ENCODE measurements around the gene PYCR2.
"Not testable (repeated sequence)": the region's sequence is repeated elsewhere in the genome, so short reads cannot be mapped to it uniquely, and the experiment has no call there.

PYCR2 gene

GRCh38 chr1:225942574-225942973, 18.5 kb upstream of the PYCR2 start:
- no peak for DNase-seq (ENCODE audit: low read depth)

DNA sequence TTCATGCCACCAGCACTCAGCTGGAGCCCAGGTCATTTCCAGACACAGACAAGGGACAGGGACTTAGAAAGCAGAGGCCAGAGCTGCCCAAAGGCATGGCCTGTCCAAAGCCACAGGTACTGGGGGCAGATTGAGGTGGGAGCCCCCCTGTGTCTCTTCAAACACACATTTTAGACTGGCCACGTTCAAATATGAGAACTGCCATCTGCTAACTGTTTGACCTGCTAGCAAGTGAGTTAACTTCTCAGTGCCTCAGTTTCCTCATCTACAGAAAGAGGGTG, 17.8 kb upstream of the PYCR2 start:
- no peak for DNase-seq (ENCODE audit: low read depth)

- no peak for DNase-seq (ENCODE audit: low read depth)
Measured at GRCh38 chr1:225941187-225941941, 17.3 kb upstream of the PYCR2 start, which contains the start of gene LEFTY2. TSS of gene LEFTY2 (minus strand) at chr1:225941220. CDS start at chr1:225941140, 80 bp downstream.

DNA sequence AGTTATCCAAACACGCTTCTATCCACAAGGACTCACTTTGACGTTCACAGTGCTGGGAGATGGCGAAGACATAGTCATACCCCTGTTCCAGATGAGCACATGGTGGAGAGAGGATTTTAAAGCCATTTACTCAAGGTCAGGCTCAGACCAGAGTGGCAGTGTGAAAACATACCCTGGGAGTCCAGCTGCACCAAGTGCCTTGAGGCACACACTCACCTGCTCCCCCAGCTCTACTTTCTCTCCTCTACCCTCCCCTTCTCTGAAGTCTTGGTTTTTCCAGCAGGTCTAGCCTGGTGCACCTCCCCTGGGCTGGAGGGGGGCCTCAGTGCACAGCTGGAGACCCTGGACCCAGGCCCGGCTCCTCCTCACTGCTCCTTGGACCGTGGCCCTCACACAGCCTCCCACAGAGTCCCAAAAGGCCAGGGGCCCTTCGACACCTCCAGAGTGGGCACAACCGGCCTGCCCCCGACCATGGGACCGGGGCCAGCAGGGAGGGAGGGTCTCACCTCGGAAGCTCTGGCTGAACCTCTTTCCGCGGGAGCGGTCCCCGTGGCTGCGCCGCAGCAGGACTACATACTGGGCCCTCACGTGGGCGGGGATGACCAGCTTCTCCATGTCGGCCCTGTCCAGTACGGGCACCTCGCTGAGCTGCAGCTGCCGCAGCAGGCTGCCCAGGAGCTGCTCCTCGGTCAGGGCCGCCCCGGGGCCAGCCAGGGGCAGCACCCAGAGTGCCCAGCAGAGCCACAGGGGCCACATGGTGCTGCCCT, 16.5 kb upstream of the PYCR2 start:
- DNase-seq (ENCODE audit: low read depth): no peak

DNA sequence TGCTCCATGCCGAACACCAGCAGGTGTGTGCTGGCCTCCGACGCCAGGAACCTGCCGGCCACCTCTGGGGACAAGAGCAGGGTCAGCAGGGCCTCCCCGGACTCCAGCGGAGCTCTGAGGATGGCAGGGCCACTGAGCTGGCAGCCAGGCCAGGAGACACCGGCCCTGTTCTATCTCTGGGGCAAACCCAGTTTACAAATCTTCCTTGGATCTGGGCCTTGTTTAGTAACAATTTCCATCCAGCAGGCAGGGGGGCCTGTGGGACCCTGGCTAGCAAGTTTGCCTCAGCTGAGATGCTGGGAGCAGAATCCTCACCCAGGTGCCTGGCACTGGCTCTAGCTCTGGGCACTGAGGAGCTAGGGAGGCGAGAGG, 15.9 kb upstream of the PYCR2 start:
- not testable (repeated sequence) for DNase-seq (ENCODE audit: low read depth)

DNA sequence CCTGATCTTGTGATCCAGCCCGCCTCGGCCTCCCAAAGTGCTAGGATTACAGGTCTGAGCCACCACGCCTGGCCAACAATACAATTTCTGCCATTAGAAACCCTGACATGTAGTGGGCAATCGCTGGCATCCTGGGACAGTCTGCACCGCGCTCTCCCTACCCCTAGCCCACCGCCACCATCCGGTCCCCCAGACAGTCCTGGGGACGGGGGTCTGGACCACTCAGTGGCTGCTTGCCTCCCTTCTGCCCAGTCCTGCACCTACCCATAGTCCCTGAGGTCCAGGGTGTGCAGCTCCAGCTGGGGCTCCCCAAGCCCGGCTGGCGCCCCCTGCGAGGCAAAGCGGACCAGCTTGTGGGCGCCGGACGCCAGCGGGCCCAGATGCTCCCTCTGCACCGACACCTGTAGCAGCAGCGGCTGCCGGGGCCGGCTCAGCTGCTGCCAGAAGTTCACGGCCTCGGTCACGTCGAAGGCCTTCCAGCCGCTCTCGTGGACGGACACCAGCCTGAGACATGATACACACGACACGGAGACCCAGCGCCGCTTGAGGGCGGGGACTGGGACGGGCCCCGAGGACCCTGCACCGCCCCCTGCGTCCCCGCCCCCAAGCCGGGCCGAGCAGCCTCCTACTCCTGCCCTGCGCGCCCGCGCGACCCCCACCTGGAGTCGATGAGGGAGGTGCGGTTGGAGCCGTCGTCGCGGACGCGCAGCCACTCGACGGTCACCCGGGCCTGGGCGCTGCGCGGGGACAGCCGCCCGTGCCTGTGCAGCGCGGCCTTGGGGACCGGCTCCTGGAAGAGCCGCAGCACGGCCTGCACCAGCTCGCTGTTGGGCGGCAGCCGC, 15.3 kb upstream of the PYCR2 start:
- DNase-seq (ENCODE audit: low read depth): not testable (repeated sequence)

GRCh38 chr1:225937048-225937968, 13.3 kb upstream of the PYCR2 start:
- DNase-seq (ENCODE audit: low read depth): no peak

GRCh38 chr1:225936523-225936922, 12.5 kb upstream of the PYCR2 start:
- DNase-seq (ENCODE audit: low read depth): no peak

GRCh38 chr1:225936086-225936485, 12.0 kb upstream of the PYCR2 start:
- not testable (repeated sequence) for DNase-seq (ENCODE audit: low read depth)

DNA sequence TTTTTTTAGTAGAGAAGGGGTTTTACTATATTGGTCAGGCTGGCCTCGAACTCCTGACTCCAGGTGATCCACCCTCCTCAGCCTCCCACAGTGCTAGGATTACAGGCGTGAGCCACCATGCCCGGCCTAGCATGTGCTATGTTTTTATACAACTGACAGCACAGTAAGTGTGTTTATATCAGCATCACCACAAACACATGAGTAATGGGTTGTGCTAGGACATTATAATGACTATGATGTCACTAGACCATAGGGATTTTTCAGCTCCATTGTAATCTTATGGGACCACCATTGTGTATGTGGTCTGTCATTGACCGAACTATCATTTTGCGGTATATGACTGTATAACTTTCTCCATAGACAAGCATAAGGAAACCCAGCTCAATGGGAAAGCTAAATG, 10.7 kb upstream of the PYCR2 start:
- no peak for DNase-seq (ENCODE audit: low read depth)

- DNase-seq (ENCODE audit: low read depth): no peak
Measured at GRCh38 chr1:225933072-225933471, 9.0 kb upstream of the PYCR2 start.

DNA sequence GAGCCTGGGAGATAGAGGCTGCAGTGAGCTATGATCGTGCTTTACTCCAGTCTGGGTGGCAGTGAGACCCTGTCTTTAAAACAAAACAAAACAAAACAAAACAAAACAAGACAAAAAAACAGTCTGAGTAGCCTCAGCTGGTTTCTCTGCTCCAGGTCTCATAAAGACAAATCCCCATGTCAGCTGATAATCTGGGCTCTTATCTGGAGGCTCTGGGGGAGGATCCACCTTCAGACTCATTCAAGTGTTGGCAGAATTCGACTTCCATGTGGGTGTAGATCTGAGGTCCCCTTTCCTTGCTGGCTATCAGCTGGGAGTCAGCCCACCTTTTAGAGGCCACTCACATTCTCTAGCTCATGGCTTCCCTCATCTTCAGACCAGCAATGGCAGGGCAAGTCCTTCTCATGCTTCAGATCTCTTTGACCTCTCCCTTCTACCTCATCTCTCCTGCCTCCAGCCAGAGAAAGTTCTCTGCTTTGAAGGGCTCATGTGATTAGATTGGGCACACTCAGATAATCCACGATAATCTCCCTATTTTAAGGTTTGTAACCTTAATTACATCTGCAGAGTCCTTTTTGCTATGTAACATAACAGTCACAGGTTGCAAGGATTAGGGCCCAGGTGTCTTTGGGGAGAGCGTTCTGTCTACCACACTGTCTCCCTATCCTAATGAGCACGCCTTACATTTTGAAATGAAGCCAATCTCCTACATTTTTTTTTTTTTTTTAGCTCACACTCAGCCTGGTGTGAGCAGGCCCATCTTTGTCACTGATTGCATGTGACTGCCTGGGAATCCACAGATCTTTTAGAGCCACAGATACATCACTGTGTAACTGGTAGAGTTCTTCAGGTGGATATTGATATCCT, 7.5 kb upstream of the PYCR2 start:
- DNase-seq (ENCODE audit: low read depth): no peak

DNA sequence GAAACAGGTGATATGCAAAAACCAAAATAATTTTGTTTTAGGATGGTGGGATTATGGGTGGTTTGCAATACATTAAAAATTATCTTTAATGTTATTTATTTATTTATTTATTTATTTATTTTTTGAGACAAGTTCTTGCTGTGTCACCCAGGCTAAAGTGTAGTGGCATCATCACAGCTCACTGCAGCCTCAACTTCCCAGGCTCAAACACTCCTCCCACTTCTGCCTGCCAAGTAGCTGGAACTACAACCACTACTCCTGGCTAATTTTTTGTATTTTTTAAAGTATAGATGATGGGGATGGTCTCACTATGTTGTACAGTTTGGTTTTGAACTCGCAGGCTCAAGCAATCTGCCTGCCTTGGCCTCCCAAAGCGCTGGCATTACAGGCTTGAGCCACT, 6.5 kb upstream of the PYCR2 start:
- no peak for DNase-seq (ENCODE audit: low read depth)

DNA sequence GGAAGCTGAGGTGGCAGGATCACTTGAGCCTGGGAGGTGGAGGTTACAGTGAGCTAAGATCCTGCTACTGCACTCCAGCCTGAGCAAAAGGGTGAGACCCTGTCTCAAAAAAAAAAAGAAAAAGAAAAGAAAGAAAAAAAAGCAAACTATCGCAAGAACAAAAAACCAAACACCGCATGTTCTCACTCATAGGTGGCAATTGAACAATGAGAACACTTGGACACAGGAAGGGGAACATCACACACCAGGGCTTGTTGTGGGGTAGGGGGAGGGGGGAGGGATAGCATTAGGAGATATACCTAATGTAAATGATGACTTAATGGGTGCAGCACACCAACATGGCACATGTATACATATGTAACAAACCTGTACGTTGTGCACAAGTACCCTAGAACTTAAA, 5.4 kb upstream of the PYCR2 start:
- not testable (repeated sequence) for DNase-seq (ENCODE audit: low read depth)

DNA sequence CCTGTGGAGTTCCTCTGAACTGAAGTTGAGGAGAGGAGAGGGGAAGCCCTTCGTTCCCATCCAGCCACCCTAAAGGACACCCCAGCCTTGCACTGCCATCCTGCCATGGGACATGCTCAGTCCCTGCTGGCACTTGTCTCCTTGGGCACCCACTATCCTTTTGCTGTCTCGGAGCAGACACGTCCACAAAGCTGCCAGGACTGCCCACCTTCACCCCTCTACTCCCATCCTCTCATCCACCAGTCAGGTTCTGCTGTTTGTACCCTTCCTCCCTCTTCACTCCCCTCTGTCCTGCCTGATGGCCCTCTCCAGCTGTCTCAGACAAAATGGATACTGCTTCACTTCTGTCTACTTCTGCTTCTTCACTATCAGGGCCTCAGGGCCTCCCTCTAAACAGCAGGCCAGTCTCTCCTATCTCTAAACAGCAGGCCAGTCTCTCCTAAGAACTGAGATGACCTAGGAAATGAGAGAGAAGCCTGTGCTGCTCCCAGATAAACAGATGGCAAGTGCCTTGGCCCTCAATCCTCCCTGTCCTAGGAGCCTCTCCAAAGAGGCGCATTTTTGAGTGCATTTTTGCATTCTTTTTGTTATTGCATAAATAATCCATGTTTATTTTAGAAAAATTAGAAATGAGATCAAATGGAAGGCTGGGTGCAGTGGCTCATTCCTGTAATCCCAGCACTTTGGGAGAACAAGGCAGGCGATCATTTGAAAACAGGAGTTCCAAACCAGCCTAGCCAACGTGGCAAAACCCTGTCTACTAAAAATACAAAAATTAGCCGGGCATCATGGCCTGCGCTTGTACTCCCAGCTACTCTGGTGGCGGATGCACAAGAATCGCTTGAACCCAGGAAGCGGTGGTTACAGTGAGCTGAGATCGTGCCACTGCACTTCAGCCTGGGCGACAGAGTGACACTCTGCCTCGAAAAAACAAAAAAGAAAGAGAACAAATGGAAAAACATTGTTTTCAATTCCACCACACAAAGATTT, 4.4 kb upstream of the PYCR2 start:
- DNase-seq (ENCODE audit: low read depth): no peak

GRCh38 chr1:225926551-225927113, 2.6 kb upstream of the PYCR2 start:
- DNase-seq (ENCODE audit: low read depth): no peak

DNA sequence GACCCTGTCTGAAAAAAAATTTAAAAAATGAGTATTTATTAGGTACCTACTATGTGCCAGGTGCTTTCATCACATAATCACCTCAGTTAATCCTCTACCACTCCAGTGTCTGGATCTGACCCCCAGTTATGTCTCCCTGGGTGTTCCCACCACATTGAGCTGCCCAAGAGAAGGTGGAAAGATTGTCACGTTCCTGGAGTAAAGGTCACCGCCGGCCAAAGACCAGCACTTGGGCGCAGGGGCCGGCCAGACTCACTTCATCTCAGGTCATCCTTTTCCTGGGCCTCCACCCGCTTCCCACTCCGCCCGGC, 714 bp downstream of the PYCR2 start:
- no peak for DNase-seq (ENCODE audit: low read depth)

DNA sequence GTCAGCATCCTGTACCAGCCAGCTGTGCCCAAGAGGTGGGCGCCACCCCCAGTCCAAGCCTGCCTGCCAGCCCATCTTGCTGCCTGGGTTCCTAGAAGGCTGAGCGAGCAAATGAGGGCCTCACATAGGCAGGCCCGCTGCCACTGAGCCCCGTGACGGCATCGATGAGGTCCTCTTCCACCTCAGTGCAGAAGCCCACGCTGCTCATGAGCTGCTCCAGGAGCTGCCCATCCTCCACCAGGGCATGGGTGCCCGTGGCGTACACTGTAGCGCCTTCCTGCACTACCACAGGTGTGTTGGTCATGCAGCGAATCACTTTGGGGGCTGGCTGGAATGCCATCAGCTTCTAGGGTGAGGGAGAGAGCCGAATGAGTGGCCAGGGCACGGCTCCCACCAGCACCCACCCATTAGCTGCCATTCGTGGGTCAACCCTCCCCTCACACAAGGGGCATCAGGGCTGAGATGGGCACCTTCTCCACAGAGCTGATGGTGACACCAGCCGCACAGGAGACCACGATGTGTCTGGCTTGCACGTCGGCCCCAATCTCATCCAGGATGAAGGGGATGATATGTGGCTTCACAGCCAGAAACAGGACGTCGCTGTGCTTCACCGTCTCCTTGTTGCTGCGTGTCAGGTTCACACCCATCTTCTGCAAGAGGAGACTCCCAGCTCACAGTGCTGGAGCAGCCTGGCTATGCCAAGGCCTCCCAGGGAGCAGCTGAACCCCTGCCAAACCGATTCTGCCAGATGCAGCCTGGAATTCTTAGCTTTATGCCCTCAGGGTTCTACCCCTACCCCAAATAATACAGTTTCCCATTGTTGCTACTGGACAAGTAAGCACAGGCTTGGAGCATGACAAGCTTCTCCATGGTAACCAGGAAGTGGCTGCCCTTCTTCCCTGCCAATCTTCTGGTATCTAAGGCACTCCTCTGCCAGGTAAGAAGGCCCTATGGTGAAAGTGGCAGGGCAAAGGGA, 2.0 kb downstream of the PYCR2 start:
- DNase-seq (ENCODE audit: low read depth): no peak

Data from T-helper 22 cell (primary cell).